H1 (cell line): ENCODE measurements around the gene FSTL4. TPM values are rescaled to one million over a fixed set of nuclear protein-coding genes. Genes with fewer than 3 reads are reported as not detected.

Source experiments
- CTCF ChIA-PET: fragments of 300-600 bp; sonication (Branson Sonifier 250); formaldehyde crosslinking; loops from one replicate; lab custom pipeline; 2021; ENCODE audit not compliant: partially characterized antibody; lab: Charles Lee
- POLR2A ChIA-PET: fragments of 300-600 bp; sonication (Branson Sonifier 250); formaldehyde crosslinking; loops from one replicate; lab custom pipeline; 2021; ENCODE audit warnings: inconsistent platforms; ENCODE audit not compliant: partially characterized antibody; lab: Charles Lee
- DNase-seq, 2 experiments: peaks; one replicate each; pipeline versions ENCODE4 v3.0.0 to v3.0.0-alpha.2; 2010 to 2022; ENCODE audit warnings: low spot score in 2 of 2, low read depth in 1 of 2, mixed read lengths in 1 of 2
- FAIRE-seq: peaks from 2 replicates; lab custom pipeline; 2011; peaks lifted over from hg19 to GRCh38; lab: Jason Lieb, UNC
- H2AFZ ChIP-seq: 2 replicates; pipeline ENCODE4 v1.8.1; 2012; ENCODE audit warnings: low read length, inconsistent platforms
- H2AK5ac ChIP-seq: 2 replicates; pipeline ENCODE4 v1.6.1; 2013; ENCODE audit warnings: low read depth, low read length
- H2BK120ac ChIP-seq: replicated peaks from 2 replicates; pipeline ENCODE3; 2013; ENCODE audit warnings: low read depth, low read length, inconsistent platforms
- H2BK12ac ChIP-seq: 2 replicates; pipeline ENCODE4 v1.6.1; 2013; ENCODE audit warnings: low read depth, low read length
- H2BK15ac ChIP-seq: 2 replicates; pipeline ENCODE4 v1.6.1; 2013; ENCODE audit warnings: low read length
- H2BK20ac ChIP-seq: 2 replicates; pipeline ENCODE4 v1.6.1; 2013; ENCODE audit warnings: low read length
- H2BK5ac ChIP-seq: 2 replicates; pipeline ENCODE4 v1.6.1; 2013; ENCODE audit warnings: low read depth, low read length
- H3K14ac ChIP-seq: 2 replicates; pipeline ENCODE4 v1.6.1; 2013; ENCODE audit warnings: inconsistent platforms; ENCODE audit not compliant: insufficient read length
- H3K18ac ChIP-seq: 2 replicates; pipeline ENCODE4 v1.6.1; 2013; ENCODE audit warnings: low read length; ENCODE audit errors: extremely low read depth
- H3K23ac ChIP-seq: 2 replicates; pipeline ENCODE4 v1.6.1; 2013; ENCODE audit warnings: inconsistent platforms; ENCODE audit not compliant: insufficient read length
- H3K23me2 ChIP-seq: 2 replicates; pipeline ENCODE4 v1.6.1; 2013; ENCODE audit warnings: low read depth, low read length
- H3K27ac ChIP-seq: 2 replicates; pipeline ENCODE4 v1.6.1; 2011; ENCODE audit warnings: low read depth, low read length, inconsistent platforms
- H3K27me3 ChIP-seq, 4 experiments: replicated peaks in 1 of 4; 1 replicate in 1 of 4; 2 replicates in 3 of 4; pipeline versions ENCODE4 v1.6.1 to v1.8.1; 2011 to 2013; ENCODE audit warnings: low read length in 3 of 4, mild to moderate bottlenecking in 3 of 4, inconsistent platforms in 2 of 4, mixed read lengths in 2 of 4, moderate library complexity in 1 of 4; ENCODE audit not compliant: control insufficient read depth in 3 of 4, insufficient read depth in 3 of 4; ENCODE audit errors: extremely low read depth in 1 of 4
- H3K36me3 ChIP-seq, 4 experiments: 2 replicates each; pipeline versions ENCODE4 v1.6.1 to v1.8.1; 2011 to 2013; ENCODE audit warnings: mild to moderate bottlenecking in 4 of 4, low read length in 3 of 4, moderate library complexity in 2 of 4, control low read depth in 1 of 4, inconsistent platforms in 1 of 4; ENCODE audit not compliant: insufficient read depth in 4 of 4, control insufficient read depth in 2 of 4
- H3K4ac ChIP-seq: replicated peaks from 2 replicates; pipeline ENCODE3; 2013; ENCODE audit warnings: low read length, low read depth, mixed read lengths, inconsistent platforms; ENCODE audit not compliant: insufficient read length
- H3K4me1 ChIP-seq, 4 experiments: replicated peaks in 1 of 4; 1 replicate in 1 of 4; 2 replicates in 3 of 4; pipeline versions ENCODE4 v1.6.1 to v1.8.1; 2011 to 2013; ENCODE audit warnings: low read length in 3 of 4, inconsistent platforms in 2 of 4, mixed read lengths in 1 of 4; ENCODE audit not compliant: insufficient read depth in 4 of 4, control insufficient read depth in 3 of 4
- H3K4me2 ChIP-seq, 2 experiments: 2 replicates each; pipeline versions ENCODE4 v1.6.1 to v1.8.1; 2011 to 2013; ENCODE audit warnings: low read depth in 2 of 2, low read length in 2 of 2, control low read depth in 1 of 2, inconsistent platforms in 1 of 2, mild to moderate bottlenecking in 1 of 2; ENCODE audit not compliant: insufficient read depth in 1 of 2
- H3K4me3 ChIP-seq, 4 experiments: fragments of 200-600, 300-600 bp in 1 of 4; sonication (generic), shearing (Covaris generic), sonication (Bioruptor Twin) in 1 of 4; 2 replicates each; pipeline versions ENCODE4 v1.5.1 to v1.8.1; 2011 to 2016; ENCODE audit warnings: low read length in 4 of 4, low read depth in 3 of 4, control low read depth in 2 of 4, inconsistent platforms in 2 of 4, mild to moderate bottlenecking in 2 of 4, mixed read lengths in 1 of 4, moderate library complexity in 1 of 4; ENCODE audit not compliant: insufficient read depth in 2 of 4; ENCODE audit errors: extremely low read depth in 1 of 4
- H3K56ac ChIP-seq: replicated peaks from 2 replicates; pipeline ENCODE3; 2013; ENCODE audit warnings: low read depth, mild to moderate bottlenecking, mixed read lengths, low read length, inconsistent platforms; ENCODE audit not compliant: insufficient read length
- H3K79me1 ChIP-seq: 2 replicates; pipeline ENCODE4 v1.6.1; 2013; ENCODE audit warnings: low read depth, low read length, control low read depth
- H3K79me2 ChIP-seq, 2 experiments: 2 replicates each; pipeline versions ENCODE4 v1.6.1 to v1.8.1; 2012 to 2013; ENCODE audit warnings: low read length in 2 of 2, mild to moderate bottlenecking in 2 of 2, inconsistent platforms in 1 of 2; ENCODE audit not compliant: insufficient read depth in 2 of 2, control insufficient read depth in 1 of 2
- H3K9ac ChIP-seq, 4 experiments: replicated peaks in 1 of 4; 1 replicate in 1 of 4; 2 replicates in 3 of 4; pipeline versions ENCODE4 v1.6.1 to v1.8.1; 2011 to 2013; ENCODE audit warnings: low read depth in 3 of 4, low read length in 3 of 4, control low read depth in 2 of 4, mild to moderate bottlenecking in 2 of 4, moderate library complexity in 2 of 4, inconsistent platforms in 1 of 4; ENCODE audit errors: extremely low read depth in 1 of 4
- H3K9me3 ChIP-seq, 2 experiments: 2 replicates each; pipeline versions ENCODE4 v1.6.1 to v1.8.1; 2012 to 2013; ENCODE audit warnings: mild to moderate bottlenecking in 2 of 2, moderate library complexity in 2 of 2, control low read depth in 1 of 2, inconsistent platforms in 1 of 2, low read depth in 1 of 2, low read length in 1 of 2, mixed read lengths in 1 of 2; ENCODE audit not compliant: insufficient read depth in 2 of 2
- H4K20me1 ChIP-seq, 2 experiments: replicated peaks in 1 of 2; 2 replicates each; pipeline versions ENCODE3 to v1.8.1; 2011 to 2013; ENCODE audit warnings: inconsistent platforms in 2 of 2, low read length in 2 of 2, mild to moderate bottlenecking in 1 of 2; ENCODE audit not compliant: insufficient read depth in 2 of 2, control insufficient read depth in 1 of 2
- H4K5ac ChIP-seq: 2 replicates; pipeline ENCODE4 v1.6.1; 2013; ENCODE audit warnings: low read length, low read depth, mixed read lengths, inconsistent platforms; ENCODE audit not compliant: insufficient read length
- H4K8ac ChIP-seq: 2 replicates; pipeline ENCODE4 v1.8.0; 2013; ENCODE audit warnings: mild to moderate bottlenecking, moderate library complexity, low read length, inconsistent platforms; ENCODE audit not compliant: insufficient read depth; ENCODE audit errors: extremely low read depth
- H4K91ac ChIP-seq: replicated peaks from 2 replicates; pipeline ENCODE3; 2013; ENCODE audit warnings: low read length, mixed read lengths, inconsistent platforms; ENCODE audit not compliant: insufficient read length
- CBX8 ChIP-seq: fragments of 300-800, 300-1000 bp; sonication (generic); IDR thresholded peaks from 2 replicates; pipeline ENCODE4 v1.7.1; 2016; ENCODE audit warnings: low read depth, low read length, borderline replicate concordance
- E2F6 ChIP-seq: IDR thresholded peaks from 2 replicates; pipeline ENCODE4 v1.6.1; 2012; ENCODE audit warnings: inconsistent platforms
- PHF8 ChIP-seq: fragments of 200-600 bp; sonication (generic); conservative IDR thresholded peaks from 2 replicates; pipeline ENCODE4 v1.7.1; 2012; ENCODE audit warnings: low read depth, mild to moderate bottlenecking, inconsistent platforms, low read length, moderate library complexity
- RAD21 ChIP-seq, 2 experiments: IDR thresholded peaks in 1 of 2; conservative IDR thresholded peaks in 1 of 2; 2 replicates each; pipeline ENCODE4 v1.6.1; 2011; ENCODE audit warnings: low read depth in 2 of 2, low read length in 2 of 2, improper control_type of control experiment in 1 of 2, inconsistent platforms in 1 of 2, mild to moderate bottlenecking in 1 of 2, moderate library complexity in 1 of 2
- SP4 ChIP-seq: IDR thresholded peaks from 2 replicates; pipeline ENCODE4 v1.6.1; 2012; ENCODE audit warnings: low read length, inconsistent platforms
- SUZ12 ChIP-seq: fragments of 200-600 bp; sonication (generic); IDR thresholded peaks from 2 replicates; pipeline ENCODE4 v1.6.1; 2012; ENCODE audit warnings: mild to moderate bottlenecking, inconsistent platforms, low read length, moderate library complexity, mixed read lengths
- USF2 ChIP-seq: IDR thresholded peaks from 2 replicates; pipeline ENCODE4 v1.6.1; 2011; ENCODE audit warnings: low read length, improper control_type of control experiment
- YY1 ChIP-seq: IDR thresholded peaks from 2 replicates; pipeline ENCODE4 v1.6.1; 2011; ENCODE audit warnings: low read depth, mild to moderate bottlenecking, low read length
- WGBS, 2 experiments: shearing (Covaris generic) in 1 of 2; methylation state at CpG; one replicate each; pipeline versions ENCODE4 v1.1.6 to v1.1.7; 2013 to 2015; ENCODE audit warnings: low lambda C conversion rate in 2 of 2, mixed read lengths in 2 of 2, inconsistent platforms in 1 of 2, low coverage in 1 of 2, missing lambda C conversion rate in 1 of 2; ENCODE audit not compliant: insufficient replicate concordance in 2 of 2, insufficient coverage in 1 of 2, insufficient read length in 1 of 2; ENCODE audit errors: extremely low coverage in 1 of 2, missing lambda C conversion rate in 1 of 2; 5-methylcytosine and 5-hydroxymethylcytosine counted together
- polyA plus RNA-seq, 7 experiments: library from polyadenylated mRNA; depleted of rRNA in 3 of 7; stranded (reverse) in 5 of 7; unstranded in 2 of 7; fragments of >200 nt in 5 of 7; fragments of 200-250 nt in 2 of 7; gene quantifications; 1 replicate in 5 of 7; 2 replicates in 1 of 7; 4 replicates in 1 of 7; pipeline versions ENCODE4 v1.2.1 to v1.2.3, GENCODE V29; 2011 to 2013; ENCODE audit warnings: missing spikeins in 2 of 7, mixed read lengths in 2 of 7
- total RNA-seq: library from RNA; stranded (reverse); fragmentation: NEBNext Ultra II Directional; extraction: Animal tissue kit (Norgen Biotek cat#: 25700); gene quantifications from 2 replicates; pipeline ENCODE4 v1.2.1, GENCODE V29; 2021
- TF ChIP-seq, protein P1 (sequence below), 3 experiments: IDR thresholded peaks; 1 replicate in 2 of 3; 2 replicates in 1 of 3; pipeline versions ENCODE4 v1.5.1 to v1.6.1; 2011; ENCODE audit warnings: low read length in 3 of 3, mild to moderate bottlenecking in 3 of 3, inconsistent platforms in 2 of 3, low read depth in 1 of 3, moderate library complexity in 1 of 3; ENCODE audit not compliant: insufficient read depth in 1 of 3; ENCODE audit errors: control extremely low read depth in 1 of 3

FSTL4 gene
- total and polyA plus RNA-seq, 2 of the 8 experiments (the other 6 are each of a cell fraction or from before 2014, with no cell fraction given), result 3.1 to 4.1 TPM

- Histone ChIP-seq H3K23ac (no peak overlapping the region), H2BK5ac (no peak overlapping the region), H2BK12ac (no peak overlapping the region), H2BK120ac (no peak overlapping the region), H4K20me1 (no peaks in the 10 kb centered on the region), H2BK20ac (no peak overlapping the region), H2BK15ac (no peak overlapping the region), H4K8ac (no peak overlapping the region), H3K14ac (no peak overlapping the region), H3K27ac (no peak overlapping the region), H3K79me2 (no peaks in the 10 kb centered on the region), H4K5ac (no peak overlapping the region), H3K36me3 (no peaks in the 10 kb centered on the region), H3K9ac (no peak overlapping the region; a peak in 1 of 7 replicates), H3K9me3 (no peaks in the 10 kb centered on the region), H3K4me2 (no peak overlapping the region), H3K27me3 (no peaks in the 10 kb centered on the region), H3K4me1 (peaks cover 0 to under 1% (median 0%) of the 10 kb centered on the region in 4 experiments; a peak in 1 of 7 replicates), H3K4me3 (no peak overlapping the region), H3K18ac (no peak overlapping the region), H3K23me2 (no peaks in the 10 kb centered on the region), H2AK5ac (no peak overlapping the region), H3K79me1 (no peaks in the 10 kb centered on the region), H4K91ac (no peak overlapping the region), H3K56ac (no peak overlapping the region), H2AFZ (no peak overlapping the region), H3K4ac (no peak overlapping the region)
- ChIA-PET POLR2A (no interaction called here), CTCF (interaction anchor here (0.5 to 2.5 kb wide), 4 partner anchors 9 to 417 kb away, joined by 3 to 12 read pairs (median 4); no protein-coding TSS in a partner anchor)
- DNase-seq (no peak), FAIRE-seq (no peak)
- 83% methylated on average over 10 of the region's 10 CpGs; no CpG with 5 or more reads in 1 of the 2 experiments for WGBS, 2 experiments
- TF ChIP-seq RAD21 (IDR thresholded peaks at IDR 0.05 in 1 of 2, conservative IDR thresholded peaks at IDR 0.05 in 1 of 2; ENCODE audit: low read depth in 2 of 2, low read length in 2 of 2) (no peak), USF2 (no peak), CBX8 (no peak), E2F6 (no peak), SP4 (no peak), SUZ12 (no peak), PHF8 (no peak), YY1 (no peak)
- TF ChIP-seq, protein P1, sequence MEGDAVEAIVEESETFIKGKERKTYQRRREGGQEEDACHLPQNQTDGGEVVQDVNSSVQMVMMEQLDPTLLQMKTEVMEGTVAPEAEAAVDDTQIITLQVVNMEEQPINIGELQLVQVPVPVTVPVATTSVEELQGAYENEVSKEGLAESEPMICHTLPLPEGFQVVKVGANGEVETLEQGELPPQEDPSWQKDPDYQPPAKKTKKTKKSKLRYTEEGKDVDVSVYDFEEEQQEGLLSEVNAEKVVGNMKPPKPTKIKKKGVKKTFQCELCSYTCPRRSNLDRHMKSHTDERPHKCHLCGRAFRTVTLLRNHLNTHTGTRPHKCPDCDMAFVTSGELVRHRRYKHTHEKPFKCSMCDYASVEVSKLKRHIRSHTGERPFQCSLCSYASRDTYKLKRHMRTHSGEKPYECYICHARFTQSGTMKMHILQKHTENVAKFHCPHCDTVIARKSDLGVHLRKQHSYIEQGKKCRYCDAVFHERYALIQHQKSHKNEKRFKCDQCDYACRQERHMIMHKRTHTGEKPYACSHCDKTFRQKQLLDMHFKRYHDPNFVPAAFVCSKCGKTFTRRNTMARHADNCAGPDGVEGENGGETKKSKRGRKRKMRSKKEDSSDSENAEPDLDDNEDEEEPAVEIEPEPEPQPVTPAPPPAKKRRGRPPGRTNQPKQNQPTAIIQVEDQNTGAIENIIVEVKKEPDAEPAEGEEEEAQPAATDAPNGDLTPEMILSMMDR (IDR thresholded peaks at IDR 0.05; ENCODE audit: control extremely low read depth in 1 of 3, insufficient read depth in 1 of 3, low read depth in 1 of 3, low read length in 3 of 3), result no peak
Measured at GRCh38 chr5:133562554-133562953, 49.8 kb downstream of the FSTL4 start.
